Chondrocyte (in vitro differentiated cells): ENCODE data around the gene CDK16. TPM values are rescaled to one million over a fixed set of nuclear protein-coding genes. Genes with fewer than 3 reads are reported as not detected.

Source experiments
- DNase-seq: peaks from one replicate; pipeline ENCODE4 v3.0.0; 2021; ENCODE audit warnings: mixed read lengths, low spot score
- H3K27ac Mint-ChIP-seq: one replicate; pipeline ENCODE4 v1.8.0; 2021; ENCODE audit warnings: mild to moderate bottlenecking, moderate library complexity, mixed read lengths; ENCODE audit not compliant: unreplicated experiment
- H3K27me3 Mint-ChIP-seq: 2 replicates; pipeline ENCODE4 v1.8.0; 2021; ENCODE audit warnings: low read depth, mixed read lengths
- H3K36me3 Mint-ChIP-seq: 2 replicates; pipeline ENCODE4 v1.8.0; 2021; ENCODE audit warnings: low read depth, mixed read lengths
- H3K4me1 Mint-ChIP-seq: 2 replicates; pipeline ENCODE4 v1.8.0; 2021; ENCODE audit warnings: low read depth, mild to moderate bottlenecking, mixed read lengths
- H3K4me3 Mint-ChIP-seq: one replicate; pipeline ENCODE4 v1.8.0; 2021; ENCODE audit warnings: mild to moderate bottlenecking, moderate library complexity, mixed read lengths; ENCODE audit not compliant: unreplicated experiment
- H3K9me3 Mint-ChIP-seq: 2 replicates; pipeline ENCODE4 v1.8.0; 2021; ENCODE audit warnings: low read depth, mixed read lengths
- CTCF ChIP-seq: fragments of 200-600 bp; sonication (generic); IDR thresholded peaks from 2 replicates; pipeline ENCODE4 v1.5.0; 2021; ENCODE audit warnings: antibody characterized with exemption, mild to moderate bottlenecking, moderate library complexity
- total RNA-seq: library from RNA; stranded (reverse); gene quantifications from 3 replicates; pipeline ENCODE4 v1.2.1, GENCODE V29; 2021

Gene CDK16
- total RNA-seq, 1 donor from 2014 or later = 172 TPM

DNA sequence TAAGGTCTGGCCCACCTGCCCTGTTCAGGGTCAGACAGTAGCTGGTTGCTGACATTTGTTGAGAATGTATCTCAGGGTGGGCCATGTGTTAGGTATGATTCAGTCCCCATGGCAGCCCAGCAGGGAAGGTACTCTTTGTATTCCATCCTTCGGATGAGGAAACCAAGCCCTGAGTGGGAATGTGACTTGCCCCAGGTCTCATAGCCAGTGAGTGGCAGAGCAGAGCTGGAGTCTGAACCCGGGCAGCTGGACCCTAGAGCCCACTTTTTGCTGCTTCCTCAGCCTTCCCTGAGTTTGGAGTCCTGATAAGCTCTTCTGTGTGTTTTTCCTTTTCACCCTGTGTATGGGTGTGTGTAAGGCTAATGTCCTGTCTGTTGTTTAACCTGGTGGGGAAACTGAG is 46.5 kb upstream of the CDK16 start:
- no peak overlapping the region for H3K4me3 Mint-ChIP-seq
- no peaks in the 10 kb centered on the region for H3K9me3 Mint-ChIP-seq
- peaks cover 9% of the 10 kb centered on the region for H3K36me3 Mint-ChIP-seq
- no peaks in the 10 kb centered on the region for H3K27me3 Mint-ChIP-seq
- no peak overlapping the region for H3K27ac Mint-ChIP-seq
- DNase-seq = peak; percentile 11
- H3K4me1 Mint-ChIP-seq = no peaks in the 10 kb centered on the region
- TF ChIP-seq CTCF = no peak

DNA sequence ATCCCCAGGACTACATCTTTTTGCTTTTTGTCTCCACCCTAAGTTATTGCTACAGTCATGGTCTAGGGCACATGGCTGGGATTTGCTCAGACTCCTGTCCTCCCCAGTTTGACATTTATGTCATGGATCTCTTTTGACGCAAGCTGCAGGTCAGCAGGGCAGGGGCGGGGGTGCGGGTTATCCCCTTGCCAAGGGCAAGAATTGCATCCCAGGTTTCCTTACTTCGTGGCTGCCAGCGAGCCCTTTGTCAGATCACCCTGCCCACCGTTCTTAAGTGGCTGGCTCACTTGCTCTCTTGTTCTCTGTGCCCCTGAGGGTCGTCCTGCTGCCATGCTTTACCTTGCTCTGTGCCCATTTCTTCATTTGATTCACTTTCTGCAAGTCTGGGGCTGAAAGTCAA is 45.9 kb upstream of the CDK16 start:
- no peak for TF ChIP-seq CTCF
- H3K9me3 Mint-ChIP-seq = no peaks in the 10 kb centered on the region
- H3K4me1 Mint-ChIP-seq = no peaks in the 10 kb centered on the region
- peaks cover 9% of the 10 kb centered on the region for H3K36me3 Mint-ChIP-seq
- peak; percentile 55 for DNase-seq
- H3K27ac Mint-ChIP-seq = no peak overlapping the region
- no peak overlapping the region for H3K4me3 Mint-ChIP-seq
- no peaks in the 10 kb centered on the region for H3K27me3 Mint-ChIP-seq

- H3K27ac Mint-ChIP-seq = no peak overlapping the region
- TF ChIP-seq CTCF = no peak
- H3K4me3 Mint-ChIP-seq = no peak overlapping the region
- no peaks in the 10 kb centered on the region for H3K9me3 Mint-ChIP-seq
- DNase-seq = peak; percentile 37
- H3K27me3 Mint-ChIP-seq = no peaks in the 10 kb centered on the region
- peaks cover 13% of the 10 kb centered on the region for H3K36me3 Mint-ChIP-seq
- no peaks in the 10 kb centered on the region for H3K4me1 Mint-ChIP-seq
Measured at GRCh38 chrX:47172971-47173792, 45.3 kb upstream of the CDK16 start.

DNA sequence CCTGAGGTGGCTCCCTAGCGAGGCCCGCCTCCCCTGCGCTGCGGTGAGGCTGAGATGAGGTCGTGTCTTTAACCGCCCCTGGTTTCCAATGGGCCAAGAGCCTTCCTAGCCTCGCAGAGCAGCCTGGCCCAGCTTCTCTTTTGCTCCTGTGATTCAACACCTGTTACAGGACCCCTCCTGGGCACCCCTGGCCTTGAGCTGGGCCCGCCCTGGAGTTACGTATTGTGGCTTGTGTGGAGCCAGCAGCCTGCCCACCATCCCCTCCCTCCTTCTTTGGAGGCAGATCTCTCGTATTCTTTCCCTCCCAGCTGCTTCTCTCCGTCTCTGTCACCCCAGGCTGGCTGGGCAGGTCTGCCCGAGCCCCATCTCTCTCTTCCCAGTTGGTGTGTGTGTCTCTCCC is 44.1 kb upstream of the CDK16 start:
- H3K27ac Mint-ChIP-seq = no peak overlapping the region
- H3K27me3 Mint-ChIP-seq = no peaks in the 10 kb centered on the region
- TF ChIP-seq CTCF = no peak
- no peak overlapping the region for H3K4me3 Mint-ChIP-seq
- H3K9me3 Mint-ChIP-seq = no peaks in the 10 kb centered on the region
- peak; percentile 54 for DNase-seq
- H3K4me1 Mint-ChIP-seq = peaks cover under 1% of the 10 kb centered on the region
- peaks cover 11% of the 10 kb centered on the region for H3K36me3 Mint-ChIP-seq

DNA sequence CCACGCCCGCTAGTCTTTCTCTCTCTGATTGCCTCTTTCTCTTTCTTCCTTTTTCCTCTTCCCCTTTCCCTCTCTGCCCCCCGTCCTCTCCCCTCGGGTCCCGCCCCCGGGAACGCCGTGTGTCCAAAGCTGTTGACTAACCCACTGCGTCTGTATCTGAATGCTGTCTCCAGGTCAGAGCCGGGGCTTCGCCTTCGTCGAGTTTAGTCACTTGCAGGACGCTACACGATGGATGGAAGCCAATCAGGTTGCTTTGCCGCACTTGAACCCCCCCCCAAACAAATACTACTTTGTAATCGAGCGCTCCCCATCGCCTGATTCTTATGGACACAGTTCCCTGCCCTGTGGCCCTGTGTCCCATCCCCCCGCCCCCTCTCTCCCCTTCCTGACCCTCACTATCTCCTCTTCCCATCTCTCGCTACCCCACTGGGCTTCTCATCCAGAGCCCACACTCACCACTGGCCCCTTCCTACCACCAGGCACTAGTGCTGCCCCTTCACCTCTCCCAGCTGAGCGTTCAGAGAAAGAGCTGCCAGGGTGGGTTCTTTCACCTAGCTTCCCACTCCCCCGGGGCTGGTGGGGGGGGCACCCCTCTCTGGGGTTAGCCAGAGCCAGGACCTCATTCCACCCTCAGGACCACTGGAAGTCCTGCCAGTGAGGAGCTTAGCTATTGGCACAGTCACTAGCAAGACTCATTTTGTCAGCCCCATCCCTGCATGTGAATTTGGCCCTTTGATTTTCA is 43.5 kb upstream of the CDK16 start:
- peak; percentile 72 for DNase-seq
- H3K9me3 Mint-ChIP-seq = no peaks in the 10 kb centered on the region
- H3K36me3 Mint-ChIP-seq = peaks cover 12% of the 10 kb centered on the region
- H3K27me3 Mint-ChIP-seq = no peaks in the 10 kb centered on the region
- peaks cover 3% of the 10 kb centered on the region for H3K4me1 Mint-ChIP-seq
- no peak overlapping the region for H3K27ac Mint-ChIP-seq
- no peak overlapping the region for H3K4me3 Mint-ChIP-seq
- no peak for TF ChIP-seq CTCF
